ENCODE results near the gene NAV3.
A peak's percentile ranks its signal among the peaks of the same experiment; 100 is the strongest.

NAV3 gene

DNA sequence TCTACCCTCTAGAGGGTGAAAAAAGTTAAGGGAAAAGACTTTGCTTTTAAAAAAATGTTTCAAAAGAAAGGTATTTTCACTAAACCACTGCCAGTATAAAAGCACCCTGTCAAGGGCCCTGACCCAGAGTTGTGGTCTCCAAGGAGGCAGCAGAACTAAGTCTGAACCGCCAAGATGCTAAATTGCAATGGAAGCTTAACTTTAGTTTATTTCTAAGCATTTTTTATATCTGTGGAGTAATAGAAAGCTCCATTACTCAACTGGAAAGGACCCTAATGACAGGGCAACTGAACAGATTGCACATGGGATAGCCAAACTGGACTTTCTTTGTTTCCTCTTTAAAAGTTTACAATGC, 379.8 kb downstream of the NAV3 start:
- Histone ChIP-seq H3K79me1 (replicated peaks; ENCODE audit: low read length, poor library complexity, severe bottlenecking) (no peaks in the 10 kb centered on the region), H3K14ac (ENCODE audit: low read length in 2 of 2) (no peak overlapping the region), H2AFZ (ENCODE audit: low read depth, low read length) (no peak overlapping the region), H3K36me3 (ENCODE audit: control insufficient read depth in 1 of 2, insufficient read depth in 2 of 2, low read depth in 1 of 2, low read length in 2 of 2) (peaks cover 0 to 36% of the 10 kb centered on the region in 2 experiments), H3K4me3 (ENCODE audit: insufficient read depth in 1 of 2, low read depth in 1 of 2, low read length in 2 of 2) (peak overlapping the region in 1 of 2 experiments; percentile 25), H3K18ac (ENCODE audit: low read depth in 1 of 2, low read length in 2 of 2) (no peak overlapping the region), H3K4me1 (ENCODE audit: control insufficient read depth, insufficient read depth, low read depth, low read length) (peaks cover 5% of the 10 kb centered on the region), H2BK15ac (ENCODE audit: low read depth, poor library complexity, severe bottlenecking) (no peak overlapping the region), H4K8ac (ENCODE audit: low read length) (no peak overlapping the region), H3K9ac (ENCODE audit: low read length) (peak overlapping the region; percentile 71), H2BK5ac (ENCODE audit: low read depth, low read length, poor library complexity, severe bottlenecking) (no peak overlapping the region), H3K9me3 (ENCODE audit: control insufficient read depth, low read length) (no peaks in the 10 kb centered on the region), H2BK12ac (ENCODE audit: low read length in 2 of 2) (no peak overlapping the region), H3K27me3 (ENCODE audit: control insufficient read depth in 1 of 2, insufficient read depth in 1 of 2, low read length in 2 of 2) (no peaks in the 10 kb centered on the region), H2AK5ac (ENCODE audit: low read length, severe bottlenecking) (no peak overlapping the region), H3K4me2 (ENCODE audit: low read length, poor library complexity, severe bottlenecking) (no peak overlapping the region), H4K91ac (ENCODE audit: low read length) (no peak overlapping the region), H2BK120ac (ENCODE audit: low read depth, low read length) (no peak overlapping the region), H3K27ac (ENCODE audit: low read length, poor library complexity, severe bottlenecking) (no peak overlapping the region), H3K4ac (ENCODE audit: low read depth in 1 of 2, low read length in 2 of 2) (no peak overlapping the region), H3K23ac (ENCODE audit: low read length in 2 of 2) (no peak overlapping the region)
- DNase-seq = no peak
- WGBS = 67% methylated on average over 1 of the region's 1 CpG

DNA sequence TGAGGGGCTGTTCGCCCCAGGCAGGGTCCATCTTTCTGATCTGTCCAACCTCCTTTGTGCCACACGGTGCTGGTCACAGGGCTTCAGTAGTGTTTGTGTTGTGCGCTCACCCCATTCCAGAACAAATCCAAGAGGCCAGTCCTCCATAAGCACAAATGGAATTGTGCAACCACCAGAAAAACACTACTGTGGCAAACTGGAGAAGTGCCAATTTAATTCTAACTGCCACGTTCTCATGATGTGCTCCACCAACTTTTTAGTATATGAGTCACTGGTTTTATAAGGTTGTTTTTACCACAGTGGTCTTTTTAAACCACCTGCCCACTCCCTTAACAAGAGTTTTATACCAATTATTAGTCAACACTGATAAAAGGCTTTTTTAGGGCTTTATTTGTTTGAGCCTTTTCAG, 380.2 kb downstream of the NAV3 start:
- no peaks in the 10 kb centered on the region for H3K9me3 ChIP-seq (ENCODE audit: control insufficient read depth, low read length)
- H4K8ac ChIP-seq (ENCODE audit: low read length) = no peak overlapping the region
- H3K4ac ChIP-seq (ENCODE audit: low read depth in 1 of 2, low read length in 2 of 2) = no peak overlapping the region
- no peak overlapping the region for H3K14ac ChIP-seq (ENCODE audit: low read length in 2 of 2)
- H3K4me1 ChIP-seq (ENCODE audit: control insufficient read depth, insufficient read depth, low read depth, low read length) = peaks cover 5% of the 10 kb centered on the region
- H2BK5ac ChIP-seq (ENCODE audit: low read depth, low read length, poor library complexity, severe bottlenecking) = no peak overlapping the region
- H2BK15ac ChIP-seq (ENCODE audit: low read depth, poor library complexity, severe bottlenecking) = no peak overlapping the region
- WGBS = over 99% methylated on average over 3 of the region's 4 CpGs
- H3K79me1 ChIP-seq (replicated peaks; ENCODE audit: low read length, poor library complexity, severe bottlenecking) = no peaks in the 10 kb centered on the region
- no peaks in the 10 kb centered on the region for H3K27me3 ChIP-seq (ENCODE audit: control insufficient read depth in 1 of 2, insufficient read depth in 1 of 2, low read length in 2 of 2)
- no peak overlapping the region for H3K4me3 ChIP-seq (ENCODE audit: insufficient read depth in 1 of 2, low read depth in 1 of 2, low read length in 2 of 2)
- H3K36me3 ChIP-seq (ENCODE audit: control insufficient read depth in 1 of 2, insufficient read depth in 2 of 2, low read depth in 1 of 2, low read length in 2 of 2) = peaks cover 0 to 33% of the 10 kb centered on the region in 2 experiments
- no peak overlapping the region for H3K18ac ChIP-seq (ENCODE audit: low read depth in 1 of 2, low read length in 2 of 2)
- peak overlapping the region; percentile 71 for H3K9ac ChIP-seq (ENCODE audit: low read length)
- no peak overlapping the region for H2AK5ac ChIP-seq (ENCODE audit: low read length, severe bottlenecking)
- H3K23ac ChIP-seq (ENCODE audit: low read length in 2 of 2) = no peak overlapping the region
- no peak overlapping the region for H3K4me2 ChIP-seq (ENCODE audit: low read length, poor library complexity, severe bottlenecking)
- DNase-seq = peak; percentile 59
- no peak overlapping the region for H2BK120ac ChIP-seq (ENCODE audit: low read depth, low read length)
- H2AFZ ChIP-seq (ENCODE audit: low read depth, low read length) = no peak overlapping the region
- no peak overlapping the region for H4K91ac ChIP-seq (ENCODE audit: low read length)
- no peak overlapping the region for H2BK12ac ChIP-seq (ENCODE audit: low read length in 2 of 2)
- H3K27ac ChIP-seq (ENCODE audit: low read length, poor library complexity, severe bottlenecking) = no peak overlapping the region

DNA sequence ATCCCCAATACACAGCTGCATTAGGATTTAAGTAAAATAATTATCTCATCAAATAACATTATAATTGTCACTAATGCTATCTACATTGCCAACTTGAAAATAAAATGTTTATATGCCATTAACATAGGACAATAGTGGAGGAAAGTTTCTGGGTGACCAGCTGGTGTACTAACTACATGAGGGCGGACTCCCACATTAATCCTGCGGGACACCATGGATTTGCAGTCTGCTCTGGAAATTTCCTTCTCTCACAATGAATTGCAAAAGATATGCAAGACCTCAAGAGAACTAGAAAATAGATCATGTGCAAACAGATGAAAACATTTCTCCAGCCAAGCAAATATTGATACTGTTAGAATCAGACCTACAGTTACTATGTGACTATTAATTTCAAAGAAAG, 390.1 kb downstream of the NAV3 start:
- H3K4me2 ChIP-seq (ENCODE audit: low read length, poor library complexity, severe bottlenecking) = no peak overlapping the region
- no peak overlapping the region for H2BK5ac ChIP-seq (ENCODE audit: low read depth, low read length, poor library complexity, severe bottlenecking)
- H3K27me3 ChIP-seq (ENCODE audit: control insufficient read depth in 1 of 2, insufficient read depth in 1 of 2, low read length in 2 of 2) = no peaks in the 10 kb centered on the region
- no peaks in the 10 kb centered on the region for H3K9me3 ChIP-seq (ENCODE audit: control insufficient read depth, low read length)
- no peak overlapping the region for H4K91ac ChIP-seq (ENCODE audit: low read length)
- no peak overlapping the region for H3K9ac ChIP-seq (ENCODE audit: low read length)
- no peak overlapping the region for H3K27ac ChIP-seq (ENCODE audit: low read length, poor library complexity, severe bottlenecking)
- H3K79me1 ChIP-seq (replicated peaks; ENCODE audit: low read length, poor library complexity, severe bottlenecking) = no peaks in the 10 kb centered on the region
- DNase-seq = no peak
- no peak overlapping the region for H3K23ac ChIP-seq (ENCODE audit: low read length in 2 of 2)
- WGBS = 100% methylated on average over 2 of the region's 2 CpGs
- no peak overlapping the region for H3K14ac ChIP-seq (ENCODE audit: low read length in 2 of 2)
- H4K8ac ChIP-seq (ENCODE audit: low read length) = no peak overlapping the region
- no peak overlapping the region for H3K4ac ChIP-seq (ENCODE audit: low read depth in 1 of 2, low read length in 2 of 2)
- no peak overlapping the region for H2BK120ac ChIP-seq (ENCODE audit: low read depth, low read length)
- no peak overlapping the region for H3K18ac ChIP-seq (ENCODE audit: low read depth in 1 of 2, low read length in 2 of 2)
- H3K4me1 ChIP-seq (ENCODE audit: control insufficient read depth, insufficient read depth, low read depth, low read length) = no peaks in the 10 kb centered on the region
- H2AFZ ChIP-seq (ENCODE audit: low read depth, low read length) = no peak overlapping the region
- no peak overlapping the region for H3K4me3 ChIP-seq (ENCODE audit: insufficient read depth in 1 of 2, low read depth in 1 of 2, low read length in 2 of 2)
- no peak overlapping the region for H2BK12ac ChIP-seq (ENCODE audit: low read length in 2 of 2)
- no peak overlapping the region for H2BK15ac ChIP-seq (ENCODE audit: low read depth, poor library complexity, severe bottlenecking)
- no peaks in the 10 kb centered on the region for H3K36me3 ChIP-seq (ENCODE audit: control insufficient read depth in 1 of 2, insufficient read depth in 2 of 2, low read depth in 1 of 2, low read length in 2 of 2)
- H2AK5ac ChIP-seq (ENCODE audit: low read length, severe bottlenecking) = no peak overlapping the region

DNA sequence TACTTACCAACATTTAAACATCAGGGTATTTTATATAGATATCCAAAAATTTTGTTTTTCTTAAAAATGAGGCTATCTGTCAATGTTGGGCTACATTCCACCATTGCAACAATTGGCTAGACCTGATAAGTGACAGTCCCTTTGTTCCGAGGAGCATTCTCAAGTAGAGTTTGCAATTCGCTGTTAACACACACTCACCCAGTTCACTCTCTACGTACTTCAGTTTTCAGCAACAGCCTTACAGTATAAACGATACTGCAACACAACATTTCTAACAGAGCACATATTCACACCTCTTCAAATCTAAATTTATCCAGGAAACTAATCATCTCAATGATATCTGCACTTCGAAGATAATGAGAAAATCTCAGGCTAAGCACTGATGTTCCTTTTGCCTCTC, 393.5 kb downstream of the NAV3 start:
- no peak overlapping the region for H2BK120ac ChIP-seq (ENCODE audit: low read depth, low read length)
- no peak overlapping the region for H3K4me2 ChIP-seq (ENCODE audit: low read length, poor library complexity, severe bottlenecking)
- H2BK5ac ChIP-seq (ENCODE audit: low read depth, low read length, poor library complexity, severe bottlenecking) = no peak overlapping the region
- H2BK12ac ChIP-seq (ENCODE audit: low read length in 2 of 2) = no peak overlapping the region
- no peak overlapping the region for H4K8ac ChIP-seq (ENCODE audit: low read length)
- no peak overlapping the region for H3K9ac ChIP-seq (ENCODE audit: low read length)
- no peaks in the 10 kb centered on the region for H3K79me1 ChIP-seq (replicated peaks; ENCODE audit: low read length, poor library complexity, severe bottlenecking)
- H2AK5ac ChIP-seq (ENCODE audit: low read length, severe bottlenecking) = no peak overlapping the region
- no peak overlapping the region for H3K23ac ChIP-seq (ENCODE audit: low read length in 2 of 2)
- no peak overlapping the region for H3K27ac ChIP-seq (ENCODE audit: low read length, poor library complexity, severe bottlenecking)
- H3K18ac ChIP-seq (ENCODE audit: low read depth in 1 of 2, low read length in 2 of 2) = no peak overlapping the region
- H2BK15ac ChIP-seq (ENCODE audit: low read depth, poor library complexity, severe bottlenecking) = no peak overlapping the region
- no peak for DNase-seq
- H3K36me3 ChIP-seq (ENCODE audit: control insufficient read depth in 1 of 2, insufficient read depth in 2 of 2, low read depth in 1 of 2, low read length in 2 of 2) = no peaks in the 10 kb centered on the region
- no peak overlapping the region for H3K14ac ChIP-seq (ENCODE audit: low read length in 2 of 2)
- no peak overlapping the region for H3K4me3 ChIP-seq (ENCODE audit: insufficient read depth in 1 of 2, low read depth in 1 of 2, low read length in 2 of 2)
- H3K4ac ChIP-seq (ENCODE audit: low read depth in 1 of 2, low read length in 2 of 2) = no peak overlapping the region
- peaks cover 16% of the 10 kb centered on the region for H3K9me3 ChIP-seq (ENCODE audit: control insufficient read depth, low read length)
- no peak overlapping the region for H4K91ac ChIP-seq (ENCODE audit: low read length)
- no peak overlapping the region for H2AFZ ChIP-seq (ENCODE audit: low read depth, low read length)
- no peaks in the 10 kb centered on the region for H3K4me1 ChIP-seq (ENCODE audit: control insufficient read depth, insufficient read depth, low read depth, low read length)
- 96% methylated on average over 5 of the region's 5 CpGs for WGBS
- H3K27me3 ChIP-seq (ENCODE audit: control insufficient read depth in 1 of 2, insufficient read depth in 1 of 2, low read length in 2 of 2) = no peaks in the 10 kb centered on the region

Measured in mesenchymal stem cell (in vitro differentiated cells and primary cell).